ENCODE data around the gene TRPM2. TPM values are rescaled to one million over a fixed set of nuclear protein-coding genes. Genes with fewer than 3 reads are reported as not detected.

The TRPM2 gene
- total and polyA plus RNA-seq, 8 donors: 0.46 to 8.7 (median 2.6) TPM

- H3K27ac ChIP-seq: no peak overlapping the region
- TF ChIP-seq, protein P1, sequence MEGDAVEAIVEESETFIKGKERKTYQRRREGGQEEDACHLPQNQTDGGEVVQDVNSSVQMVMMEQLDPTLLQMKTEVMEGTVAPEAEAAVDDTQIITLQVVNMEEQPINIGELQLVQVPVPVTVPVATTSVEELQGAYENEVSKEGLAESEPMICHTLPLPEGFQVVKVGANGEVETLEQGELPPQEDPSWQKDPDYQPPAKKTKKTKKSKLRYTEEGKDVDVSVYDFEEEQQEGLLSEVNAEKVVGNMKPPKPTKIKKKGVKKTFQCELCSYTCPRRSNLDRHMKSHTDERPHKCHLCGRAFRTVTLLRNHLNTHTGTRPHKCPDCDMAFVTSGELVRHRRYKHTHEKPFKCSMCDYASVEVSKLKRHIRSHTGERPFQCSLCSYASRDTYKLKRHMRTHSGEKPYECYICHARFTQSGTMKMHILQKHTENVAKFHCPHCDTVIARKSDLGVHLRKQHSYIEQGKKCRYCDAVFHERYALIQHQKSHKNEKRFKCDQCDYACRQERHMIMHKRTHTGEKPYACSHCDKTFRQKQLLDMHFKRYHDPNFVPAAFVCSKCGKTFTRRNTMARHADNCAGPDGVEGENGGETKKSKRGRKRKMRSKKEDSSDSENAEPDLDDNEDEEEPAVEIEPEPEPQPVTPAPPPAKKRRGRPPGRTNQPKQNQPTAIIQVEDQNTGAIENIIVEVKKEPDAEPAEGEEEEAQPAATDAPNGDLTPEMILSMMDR (IDR thresholded peaks at IDR 0.05): no peak
- no peaks in the 10 kb centered on the region for H3K9me3 ChIP-seq
- ATAC-seq (no peak), FAIRE-seq (no peak), DNase-seq (no peak)
- WGBS, 2 donors: 4 to 8% methylated on average over 76 to 113 of the region's 113 CpGs
- H3K4me1 ChIP-seq: no peaks in the 10 kb centered on the region
- intact Hi-C loops (cut with DNase I): no loop called here
- H3K27me3 ChIP-seq: peaks cover 0 to 5% (median 0%) of the 10 kb centered on the region in 4 donors
- no peaks in the 10 kb centered on the region for H3K36me3 ChIP-seq
- no peak overlapping the region for H3K4me3 ChIP-seq
These were observed 3.3 kb upstream of the TRPM2 start for GRCh38 chr21:44349847-44350772.

DNA sequence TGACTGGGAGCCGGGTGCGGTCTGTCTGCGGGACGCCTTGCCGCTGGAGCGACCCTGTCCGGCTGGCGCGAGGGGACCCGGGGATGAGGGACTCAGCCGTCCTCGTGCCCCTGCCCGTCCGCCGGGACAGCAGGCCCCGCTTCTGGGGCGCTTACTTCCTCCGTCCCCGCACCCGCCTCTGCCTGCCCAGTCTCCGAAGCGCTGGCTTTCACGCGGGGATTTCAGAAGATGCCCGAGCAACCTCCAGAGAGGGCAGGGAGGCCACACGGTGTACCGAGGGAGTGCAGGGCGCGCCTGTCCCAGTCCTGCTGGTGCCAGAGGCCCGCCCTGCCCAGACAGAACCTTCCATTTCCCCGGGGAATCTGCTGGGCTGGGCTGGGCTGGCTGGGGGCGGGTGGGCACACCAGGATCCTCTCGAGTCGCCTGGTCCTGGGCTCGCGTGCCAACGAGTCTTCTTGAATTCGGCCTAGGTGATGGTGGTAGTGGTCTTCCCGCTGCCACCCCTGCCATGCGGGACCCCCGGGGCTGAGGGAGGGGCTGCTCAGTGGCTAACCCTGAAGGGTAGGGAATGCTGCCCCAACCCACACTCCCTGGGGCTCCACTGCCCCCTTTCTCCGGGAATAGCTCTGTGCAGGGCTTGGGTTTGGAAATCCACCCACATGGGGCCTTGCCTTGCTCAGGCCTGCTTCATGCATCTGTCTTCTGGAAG lies 2.5 kb upstream of the TRPM2 start:
- Histone ChIP-seq H3K4me3 (no peak overlapping the region), H3K36me3 (no peaks in the 10 kb centered on the region), H3K4me1 (no peaks in the 10 kb centered on the region), H3K27ac (no peak overlapping the region), H3K9me3 (no peaks in the 10 kb centered on the region), H3K27me3 (peaks cover 0 to 5% (median 0%) of the 10 kb centered on the region in 4 donors)
- ATAC-seq (no peak), FAIRE-seq (no peak), DNase-seq (no peak)
- intact Hi-C loops (cut with DNase I): no loop called here
- WGBS, 2 donors: 19 to 23% methylated on average over 36 to 42 of the region's 42 CpGs
- TF ChIP-seq, protein P1 (IDR thresholded peaks at IDR 0.05): no peak

GRCh38 chr21:44351535-44352252 lies 1.7 kb upstream of the TRPM2 start:
- Histone ChIP-seq H3K9me3 (no peaks in the 10 kb centered on the region), H3K36me3 (no peaks in the 10 kb centered on the region), H3K27ac (no peak overlapping the region), H3K4me3 (no peak overlapping the region), H3K27me3 (peaks cover 0 to 5% (median 0%) of the 10 kb centered on the region in 4 donors), H3K4me1 (no peaks in the 10 kb centered on the region)
- 59 to 75% methylated on average over 18 of the region's 18 CpGs for WGBS, 2 donors
- no peak for ATAC-seq
- DNase-seq: no peak
- intact Hi-C loops (cut with DNase I): no loop called here
- FAIRE-seq: no peak
- TF ChIP-seq, protein P1 (IDR thresholded peaks at IDR 0.05): no peak

- Histone ChIP-seq H3K27me3 (peaks cover 0 to 5% (median 0%) of the 10 kb centered on the region in 4 donors), H3K4me1 (no peaks in the 10 kb centered on the region), H3K4me3 (no peak overlapping the region), H3K27ac (peak overlapping the region in 2 of 4 donors; percentile 28 to 48), H3K9me3 (no peaks in the 10 kb centered on the region), H3K36me3 (no peaks in the 10 kb centered on the region)
- 49 to 65% methylated on average over 17 of the region's 17 CpGs for WGBS, 2 donors
- FAIRE-seq (no peak), DNase-seq (no peak), ATAC-seq (no peak)
- TF ChIP-seq, protein P1 (IDR thresholded peaks at IDR 0.05): no peak
- intact Hi-C loops (cut with DNase I): no loop called here
These were observed 1.1 kb upstream of the TRPM2 start for GRCh38 chr21:44352253-44352860.

Measured in pancreas (tissue), 10 donors.